Endothelial cell of umbilical vein (primary cell): ENCODE data around the gene LLGL2. TPM values are rescaled to one million over a fixed set of nuclear protein-coding genes. Genes with fewer than 3 reads are reported as not detected.
A peak's percentile ranks its signal among the peaks of the same experiment; 100 is the strongest.

Source experiments
- BruUV-seq: library from RNA; stranded (reverse); fragments of 400-500 nt; replicated peaks from 2 replicates; lab custom pipeline; 2021; lab: Mats Ljungman, UMichigan
- CTCF ChIA-PET: fragments of 300-600, 350-600 bp; sonication (Branson Sonifier 250); formaldehyde crosslinking; loops from one replicate; lab custom pipeline; 2021; ENCODE audit warnings: antibody characterized with exemption, inconsistent platforms; lab: Charles Lee
- POLR2A ChIA-PET: fragments of 300-600, 350-600 bp; sonication (Branson Sonifier 250); formaldehyde crosslinking; loops from one replicate; lab custom pipeline; 2021; ENCODE audit warnings: antibody characterized with exemption, inconsistent platforms; lab: Charles Lee
- DNase-seq: peaks from one replicate; pipeline ENCODE4 v3.0.0-alpha.2; 2011; ENCODE audit warnings: low read depth, low spot score
- FAIRE-seq: peaks from 2 replicates; lab custom pipeline; 2011; peaks lifted over from hg19 to GRCh38; lab: Jason Lieb, UNC
- H2AFZ ChIP-seq: 2 replicates; pipeline ENCODE4 v1.6.0; 2012; ENCODE audit warnings: low read depth, low read length, control low read depth, inconsistent platforms
- H3K27ac ChIP-seq: 2 replicates; pipeline ENCODE4 v1.5.1; 2011; ENCODE audit warnings: low read depth, mild to moderate bottlenecking, control low read depth, low read length, moderate library complexity; ENCODE audit not compliant: insufficient read depth
- H3K27me3 ChIP-seq, 2 experiments: 2 replicates each; pipeline versions ENCODE4 v1.6.0 to v1.6.1; 2011; ENCODE audit warnings: low read length in 2 of 2, mixed read lengths in 1 of 2; ENCODE audit not compliant: control insufficient read depth in 2 of 2, insufficient read depth in 2 of 2
- H3K36me3 ChIP-seq, 2 experiments: 2 replicates in 1 of 2; 3 replicates in 1 of 2; pipeline ENCODE4 v1.5.1; 2011; ENCODE audit warnings: low read length in 2 of 2, mild to moderate bottlenecking in 1 of 2, moderate library complexity in 1 of 2; ENCODE audit not compliant: control insufficient read depth in 2 of 2, insufficient read depth in 2 of 2; ENCODE audit errors: extremely low read depth in 1 of 2
- H3K4me1 ChIP-seq: 3 replicates; pipeline ENCODE4 v1.5.1; 2011; ENCODE audit warnings: mild to moderate bottlenecking, low read length; ENCODE audit not compliant: control insufficient read depth, insufficient read depth; ENCODE audit errors: extremely low read depth
- H3K4me2 ChIP-seq: 2 replicates; pipeline ENCODE4 v1.6.1; 2011; ENCODE audit warnings: low read length, control low read depth, mixed read lengths; ENCODE audit not compliant: insufficient read depth
- H3K4me3 ChIP-seq, 3 experiments: fragments of 200-600 bp in 1 of 3; sonication (generic), shearing (Covaris generic) in 1 of 3; replicated peaks in 1 of 3; 2 replicates each; pipeline ENCODE4 v1.5.1; 2011 to 2016; ENCODE audit warnings: control low read depth in 3 of 3, low read length in 3 of 3, mild to moderate bottlenecking in 2 of 3, inconsistent platforms in 1 of 3, low read depth in 1 of 3, moderate library complexity in 1 of 3; ENCODE audit not compliant: insufficient read depth in 1 of 3
- H3K79me2 ChIP-seq: 2 replicates; pipeline ENCODE4 v1.6.0; 2012; ENCODE audit warnings: low read length, inconsistent platforms; ENCODE audit not compliant: control insufficient read depth, insufficient read depth
- H3K9ac ChIP-seq: replicated peaks from 2 replicates; pipeline ENCODE3; 2011; ENCODE audit warnings: low read length, control low read depth; ENCODE audit not compliant: insufficient read depth; ENCODE audit errors: extremely low read depth
- H3K9me1 ChIP-seq: replicated peaks from 3 replicates; pipeline ENCODE4 v1.6.0; 2011; ENCODE audit warnings: mild to moderate bottlenecking, low read length; ENCODE audit not compliant: control insufficient read depth, insufficient read depth; ENCODE audit errors: extremely low read depth
- H3K9me3 ChIP-seq: replicated peaks from 2 replicates; pipeline ENCODE4 v1.5.1; 2012; ENCODE audit warnings: low read length, inconsistent platforms; ENCODE audit not compliant: control insufficient read depth, insufficient read depth
- H4K20me1 ChIP-seq: replicated peaks from 2 replicates; pipeline ENCODE3; 2011; ENCODE audit warnings: mild to moderate bottlenecking, low read length; ENCODE audit not compliant: control insufficient read depth, insufficient read depth; ENCODE audit errors: extremely low read depth
- CTCF ChIP-seq, 2 donors: IDR thresholded peaks; 1 replicate in 1 of 2; 2 replicates in 1 of 2; pipeline ENCODE4 v1.5.1; 2011; ENCODE audit warnings: low read length in 2 of 2, mild to moderate bottlenecking in 2 of 2, moderate library complexity in 2 of 2, control low read depth in 1 of 2, inconsistent platforms in 1 of 2, low read depth in 1 of 2; ENCODE audit not compliant: insufficient read depth in 1 of 2; ENCODE audit errors: extremely low read depth in 1 of 2
- EZH2 ChIP-seq: IDR thresholded peaks from 2 replicates; pipeline ENCODE4 v1.6.1; 2012; ENCODE audit warnings: borderline replicate concordance, low read depth, mild to moderate bottlenecking, moderate library complexity, low read length, inconsistent platforms; ENCODE audit not compliant: severe bottlenecking
- FOS ChIP-seq: IDR thresholded peaks from 2 replicates; pipeline ENCODE4 v1.6.1; 2011; ENCODE audit warnings: mild to moderate bottlenecking, low read length, moderate library complexity, borderline replicate concordance; ENCODE audit not compliant: insufficient read depth
- GATA2 ChIP-seq: IDR thresholded peaks from 2 replicates; pipeline ENCODE4 v1.7.0; 2011; ENCODE audit warnings: low read depth, mild to moderate bottlenecking, moderate library complexity, mixed read lengths, low read length; ENCODE audit not compliant: insufficient read length, insufficient read depth
- JUN ChIP-seq: IDR thresholded peaks from 2 replicates; pipeline ENCODE4 v1.6.1; 2011; ENCODE audit warnings: borderline replicate concordance, low read depth; ENCODE audit not compliant: insufficient read length, insufficient read depth
- MAX ChIP-seq: IDR thresholded peaks from 2 replicates; pipeline ENCODE4 v1.6.1; 2011; ENCODE audit not compliant: insufficient read depth, insufficient read length
- MYC ChIP-seq: IDR thresholded peaks from one replicate; pipeline ENCODE4 v1.6.1; 2011; ENCODE audit warnings: mild to moderate bottlenecking, low read depth, low read length
- POLR2A ChIP-seq: IDR thresholded peaks from 2 replicates; pipeline ENCODE4 v1.6.1; 2012; ENCODE audit warnings: low read depth, mild to moderate bottlenecking, control low read depth, low read length
- POLR2AphosphoS5 ChIP-seq: IDR thresholded peaks from 2 replicates; pipeline ENCODE4 v1.6.1; 2012; ENCODE audit warnings: low read depth, mild to moderate bottlenecking, control low read depth, low read length, moderate library complexity; ENCODE audit not compliant: insufficient read depth
- dilution Hi-C: fragments of 300-500 bp; cut with MboI; formaldehyde crosslinking; loops from one replicate; pipeline ENCODE4 v1.15.0; 2019; ENCODE audit warnings: low sequenced_read_pairs; ENCODE audit not compliant: extremely low pct_ligation_motif_present
- intact Hi-C: fragments of 100-400 bp; cut with micrococcal nuclease; formaldehyde crosslinking; loops from one replicate; pipeline ENCODE4 v1.10.0; 2022
- polyA plus RNA-seq, 4 experiments: library from polyadenylated mRNA; depleted of rRNA in 3 of 4; stranded (reverse) in 3 of 4; unstranded in 1 of 4; fragments of >200 nt; gene quantifications; 2 replicates each; pipeline versions ENCODE4 v1.2.1 to v1.2.3, GENCODE V29; 2011 to 2012; ENCODE audit warnings: missing spikeins in 1 of 4
- total RNA-seq: library from RNA; stranded (reverse); gene quantifications from 2 replicates; pipeline ENCODE4 v1.2.3, GENCODE V29; 2021

The LLGL2 gene
- total and polyA plus RNA-seq, 2 donors (not counting 3 experiments of a cell fraction or from before 2014, with no cell fraction given) = 5.3 to 5.4 TPM

- DNase-seq (no peak), FAIRE-seq (peak; percentile 72)
- no peak overlapping the region for H3K27ac ChIP-seq
- BruUV-seq = TSS peak; percentile 14
- CTCF ChIA-PET = interaction anchor here (1.4 to 1.5 kb wide), 2 partner anchors 14 to 235 kb away, joined by 3 read pairs; no protein-coding TSS in a partner anchor
- H3K27me3 ChIP-seq = no peaks in the 10 kb centered on the region
- H3K79me2 ChIP-seq = peaks cover 36% of the 10 kb centered on the region
- no peaks in the 10 kb centered on the region for H3K9me3 ChIP-seq
- H3K4me3 ChIP-seq = no peak overlapping the region
- H3K4me2 ChIP-seq = peak overlapping the region; percentile 61
- no peak for TF ChIP-seq JUN
- TF ChIP-seq CTCF (IDR thresholded peaks at IDR 0.05; ENCODE audit: extremely low read depth in 1 of 2, insufficient read depth in 1 of 2, low read depth in 1 of 2, low read length in 2 of 2) = no peak
- TF ChIP-seq POLR2AphosphoS5 = no peak
- intact Hi-C loops = loop anchor here (5.0 to 10.0 kb wide), 2 partner anchors 234 to 468 kb away; partner anchors contain the start of genes ATP5PD and KCTD2
- no peak overlapping the region for H2AFZ ChIP-seq
- H3K9me1 ChIP-seq = no peaks in the 10 kb centered on the region
- dilution Hi-C loops = no loop called here
- peaks cover 62% of the 10 kb centered on the region for H3K4me1 ChIP-seq
- peaks cover 0 to 2% of the 10 kb centered on the region in 2 experiments for H3K36me3 ChIP-seq
- no peaks in the 10 kb centered on the region for H4K20me1 ChIP-seq
- no peak overlapping the region for H3K9ac ChIP-seq
- POLR2A ChIA-PET = no interaction called here
Observed at GRCh38 chr17:75512926-75513640, 12.4 kb upstream of the LLGL2 start.

GRCh38 chr17:75513641-75514000 lies 11.9 kb upstream of the LLGL2 start:
- H3K36me3 ChIP-seq = no peaks in the 10 kb centered on the region
- DNase-seq = no peak
- no peak for FAIRE-seq
- peaks cover 62% of the 10 kb centered on the region for H3K4me1 ChIP-seq
- no peaks in the 10 kb centered on the region for H3K27me3 ChIP-seq
- peaks cover 36% of the 10 kb centered on the region for H3K79me2 ChIP-seq
- H2AFZ ChIP-seq = no peak overlapping the region
- H3K27ac ChIP-seq = no peak overlapping the region
- peak overlapping the region in 2 of 3 experiments; percentile 0 to 57 for H3K4me3 ChIP-seq
- ChIA-PET POLR2A (no interaction called here), CTCF (interaction anchor here (1.5 kb wide), 1 partner anchor 15 kb away, joined by 3 read pairs; no protein-coding TSS in a partner anchor)
- dilution Hi-C loops = no loop called here
- intact Hi-C loops = loop anchor here (5.0 to 10.0 kb wide), 2 partner anchors 234 to 469 kb away; partner anchors contain the start of genes ATP5PD and KCTD2
- BruUV-seq = no TSS peak
- H3K9me1 ChIP-seq = no peaks in the 10 kb centered on the region
- no peak overlapping the region for H3K9ac ChIP-seq
- TF ChIP-seq EZH2 = no peak
- TF ChIP-seq GATA2 = no peak
- no peak for TF ChIP-seq POLR2A
- no peak for TF ChIP-seq FOS
- TF ChIP-seq POLR2AphosphoS5 = no peak
- TF ChIP-seq MYC = no peak
- no peak for TF ChIP-seq JUN
- TF ChIP-seq CTCF (IDR thresholded peaks at IDR 0.05; ENCODE audit: extremely low read depth in 1 of 2, insufficient read depth in 1 of 2, low read depth in 1 of 2, low read length in 2 of 2) = no peak
- TF ChIP-seq MAX = no peak
- no peaks in the 10 kb centered on the region for H3K9me3 ChIP-seq
- H4K20me1 ChIP-seq = no peaks in the 10 kb centered on the region
- peak overlapping the region; percentile 61 for H3K4me2 ChIP-seq
